ENCODE data around the gene CCDC14.

CCDC14 gene

DNA sequence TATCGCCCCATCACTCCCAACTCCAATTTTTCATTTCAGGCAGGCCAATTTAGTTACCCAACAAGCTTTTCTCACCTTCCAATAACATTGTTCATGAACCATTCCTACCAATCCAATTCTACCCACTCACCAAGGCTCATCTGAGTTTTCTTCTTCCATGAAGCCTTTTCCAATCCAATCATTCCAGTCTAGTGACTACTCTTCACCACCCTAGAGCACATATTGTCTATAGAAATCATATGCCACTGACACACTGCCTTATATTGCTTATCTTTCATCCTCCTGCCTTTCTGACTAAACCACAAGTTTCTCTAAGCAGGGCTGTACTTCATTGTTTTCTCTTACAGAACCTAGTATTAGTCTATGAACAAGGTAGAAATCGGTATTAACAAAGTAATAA is 11.4 kb downstream of the CCDC14 start:
- H3K4me3 ChIP-seq (replicated peaks; ENCODE audit: low read depth, low read length), result no peak overlapping the region
- no peak for DNase-seq (ENCODE audit: extremely low read depth, low read depth)
- TF ChIP-seq, protein P1, sequence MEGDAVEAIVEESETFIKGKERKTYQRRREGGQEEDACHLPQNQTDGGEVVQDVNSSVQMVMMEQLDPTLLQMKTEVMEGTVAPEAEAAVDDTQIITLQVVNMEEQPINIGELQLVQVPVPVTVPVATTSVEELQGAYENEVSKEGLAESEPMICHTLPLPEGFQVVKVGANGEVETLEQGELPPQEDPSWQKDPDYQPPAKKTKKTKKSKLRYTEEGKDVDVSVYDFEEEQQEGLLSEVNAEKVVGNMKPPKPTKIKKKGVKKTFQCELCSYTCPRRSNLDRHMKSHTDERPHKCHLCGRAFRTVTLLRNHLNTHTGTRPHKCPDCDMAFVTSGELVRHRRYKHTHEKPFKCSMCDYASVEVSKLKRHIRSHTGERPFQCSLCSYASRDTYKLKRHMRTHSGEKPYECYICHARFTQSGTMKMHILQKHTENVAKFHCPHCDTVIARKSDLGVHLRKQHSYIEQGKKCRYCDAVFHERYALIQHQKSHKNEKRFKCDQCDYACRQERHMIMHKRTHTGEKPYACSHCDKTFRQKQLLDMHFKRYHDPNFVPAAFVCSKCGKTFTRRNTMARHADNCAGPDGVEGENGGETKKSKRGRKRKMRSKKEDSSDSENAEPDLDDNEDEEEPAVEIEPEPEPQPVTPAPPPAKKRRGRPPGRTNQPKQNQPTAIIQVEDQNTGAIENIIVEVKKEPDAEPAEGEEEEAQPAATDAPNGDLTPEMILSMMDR (IDR thresholded peaks at IDR 0.05; ENCODE audit: low read depth, low read length, missing control alignments), result no peak

- no peak overlapping the region for H3K4me3 ChIP-seq (replicated peaks; ENCODE audit: low read depth, low read length)
These were observed 12.6 kb downstream of the CCDC14 start for GRCh38 chr3:123948449-123948848.

DNA sequence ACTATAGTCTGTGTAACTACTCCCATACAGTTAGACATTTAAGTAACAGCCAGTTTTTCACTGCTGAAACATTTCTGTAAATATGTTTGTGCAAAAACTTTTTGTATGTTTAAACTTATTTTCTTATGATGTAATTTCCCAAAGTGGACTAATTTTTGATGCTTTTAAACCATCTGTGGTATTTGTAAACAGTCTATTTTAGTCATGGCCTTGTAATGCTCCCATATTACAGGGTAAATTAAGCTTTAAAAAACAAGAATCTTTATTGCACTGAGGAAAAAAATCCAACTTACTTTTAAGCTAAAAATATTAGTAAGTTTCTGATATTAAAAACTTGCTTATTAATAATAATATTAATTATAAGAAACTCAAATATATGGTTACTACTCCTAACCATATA is 13.5 kb downstream of the CCDC14 start:
- H3K4me3 ChIP-seq (replicated peaks; ENCODE audit: low read depth, low read length), result no peak overlapping the region
- TF ChIP-seq, protein P1 (IDR thresholded peaks at IDR 0.05; ENCODE audit: low read depth, low read length, missing control alignments), result no peak
- DNase-seq (ENCODE audit: extremely low read depth, low read depth), result no peak

More at GRCh38 chr3:123948449-123948848, 12.6 kb downstream of the CCDC14 start:
- DNase-seq (ENCODE audit: extremely low read depth, low read depth), result no peak
- TF ChIP-seq, protein P1 (IDR thresholded peaks at IDR 0.05; ENCODE audit: low read depth, low read length, missing control alignments), result no peak

DNA sequence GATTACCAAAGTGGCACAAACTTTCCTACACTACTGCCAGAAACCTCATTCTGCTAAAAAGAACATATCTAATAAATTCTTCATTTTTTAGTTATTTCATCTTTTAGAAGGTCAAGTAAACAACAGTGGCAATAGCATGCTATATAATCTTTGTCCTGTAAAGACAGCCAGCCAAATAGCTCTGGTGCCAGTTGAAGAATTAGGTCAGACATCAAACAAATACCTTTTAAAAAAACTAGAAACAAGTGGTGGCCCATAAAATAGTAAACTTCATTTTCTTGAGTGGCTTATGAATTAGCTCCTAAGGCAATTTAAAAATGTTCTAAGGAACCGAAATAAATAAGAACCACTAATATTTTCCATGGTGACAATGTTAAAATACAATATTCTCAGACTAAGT is 19.5 kb downstream of the CCDC14 start:
- TF ChIP-seq, protein P1 (IDR thresholded peaks at IDR 0.05; ENCODE audit: low read depth, low read length, missing control alignments), result no peak
- no peak for DNase-seq (ENCODE audit: extremely low read depth, low read depth)
- no peak overlapping the region for H3K4me3 ChIP-seq (replicated peaks; ENCODE audit: low read depth, low read length)

- H3K4me3 ChIP-seq (replicated peaks; ENCODE audit: low read depth, low read length), result no peak overlapping the region
- no peak for DNase-seq (ENCODE audit: extremely low read depth, low read depth)
- TF ChIP-seq, protein P1 (IDR thresholded peaks at IDR 0.05; ENCODE audit: low read depth, low read length, missing control alignments), result no peak
These were observed 19.9 kb downstream of the CCDC14 start for GRCh38 chr3:123941121-123941520.

DNA sequence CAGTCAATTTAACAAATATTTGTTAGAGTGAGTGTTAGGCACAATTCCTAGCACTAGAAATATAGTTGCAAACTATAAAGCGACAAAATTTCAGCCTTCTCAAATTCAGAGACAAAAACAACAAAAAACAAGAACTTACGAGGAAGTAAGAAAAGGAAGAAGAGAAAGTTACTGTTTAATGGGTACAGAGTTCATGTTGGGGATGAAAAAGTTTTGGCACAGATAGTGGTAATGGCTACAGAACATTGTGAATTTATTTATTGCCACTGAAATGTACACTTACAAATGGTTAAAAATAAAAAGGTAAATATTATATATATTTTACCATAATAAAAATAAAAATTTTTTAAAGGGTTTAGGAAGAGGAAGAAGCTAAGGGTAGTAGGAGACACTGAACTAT is 21.3 kb downstream of the CCDC14 start:
- H3K4me3 ChIP-seq (replicated peaks; ENCODE audit: low read depth, low read length), result no peak overlapping the region
- TF ChIP-seq, protein P1 (IDR thresholded peaks at IDR 0.05; ENCODE audit: low read depth, low read length, missing control alignments), result no peak
- no peak for DNase-seq (ENCODE audit: extremely low read depth, low read depth)

DNA sequence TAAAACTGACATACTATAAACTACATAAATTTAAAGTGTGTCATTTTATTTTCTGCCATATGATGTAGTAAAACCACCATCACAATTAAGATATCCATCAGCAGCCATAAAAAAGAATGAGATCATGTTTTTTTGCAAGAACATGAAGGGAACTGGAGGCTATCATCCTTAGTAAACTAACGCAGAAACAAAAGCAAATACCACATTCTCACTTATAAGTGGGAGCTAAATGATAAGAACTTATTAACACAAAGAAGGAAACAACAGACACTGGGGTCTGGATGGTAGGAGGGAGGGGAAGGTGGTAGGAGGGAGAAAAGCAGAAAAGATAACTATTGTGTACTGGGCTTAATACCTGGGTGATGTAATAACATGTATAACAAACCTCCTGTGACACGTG is 24.6 kb downstream of the CCDC14 start:
- H3K4me3 ChIP-seq (replicated peaks; ENCODE audit: low read depth, low read length), result no peak overlapping the region
- TF ChIP-seq, protein P1 (IDR thresholded peaks at IDR 0.05; ENCODE audit: low read depth, low read length, missing control alignments), result no peak
- no peak for DNase-seq (ENCODE audit: extremely low read depth, low read depth)

Data from HFF-Myc (cell line).